Liver (tissue), 9 donors: ENCODE data around the gene TOMT. TPM values are rescaled to one million over a fixed set of nuclear protein-coding genes. Genes with fewer than 3 reads are reported as not detected.

ENCODE experiments used
- DNase-seq: peaks from one replicate; pipeline ENCODE4 v3.0.0-alpha.2; 2017; ENCODE audit warnings: low spot score
- H3K27ac ChIP-seq, 2 donors: one replicate each; pipeline ENCODE4 v1.7.0; 2013; ENCODE audit warnings: inconsistent platforms in 2 of 2, low read length in 2 of 2, control low read depth in 1 of 2, low read depth in 1 of 2, mild to moderate bottlenecking in 1 of 2
- H3K27me3 ChIP-seq, 4 donors: one replicate each; pipeline versions ENCODE4 v1.6.1 to v1.7.0; 2013; ENCODE audit warnings: low read length in 3 of 4, inconsistent platforms in 1 of 4, mild to moderate bottlenecking in 1 of 4, moderate library complexity in 1 of 4; ENCODE audit not compliant: control insufficient read depth in 4 of 4, insufficient read depth in 4 of 4
- H3K36me3 ChIP-seq, 4 donors: one replicate each; pipeline versions ENCODE4 v1.6.1 to v1.7.0; 2013; ENCODE audit warnings: low read length in 3 of 4, mild to moderate bottlenecking in 3 of 4, low read depth in 1 of 4, moderate library complexity in 1 of 4; ENCODE audit not compliant: control insufficient read depth in 4 of 4, insufficient read depth in 3 of 4
- H3K4me1 ChIP-seq, 4 donors: one replicate each; pipeline versions ENCODE4 v1.6.1 to v1.7.0; 2013; ENCODE audit warnings: low read length in 3 of 4, mild to moderate bottlenecking in 3 of 4, moderate library complexity in 1 of 4; ENCODE audit not compliant: control insufficient read depth in 4 of 4, insufficient read depth in 4 of 4
- H3K4me3 ChIP-seq, 3 donors: one replicate each; pipeline versions ENCODE4 v1.6.1 to v1.7.0; 2013; ENCODE audit warnings: low read length in 3 of 3, control low read depth in 1 of 3, low read depth in 1 of 3, mild to moderate bottlenecking in 1 of 3
- H3K9ac ChIP-seq, 2 donors: one replicate each; pipeline ENCODE4 v1.7.0; 2013; ENCODE audit warnings: low read length in 2 of 2, mild to moderate bottlenecking in 2 of 2, moderate library complexity in 2 of 2, control low read depth in 1 of 2, low read depth in 1 of 2
- H3K9me3 ChIP-seq, 4 donors: one replicate each; pipeline versions ENCODE4 v1.6.1 to v1.7.0; 2013; ENCODE audit warnings: low read length in 3 of 4; ENCODE audit not compliant: control insufficient read depth in 4 of 4
- CTCF ChIP-seq: fragments of 150-350 bp; IDR thresholded peaks from 2 replicates; pipeline ENCODE4 v1.5.1; 2017; ENCODE audit warnings: improper control_type of control experiment, low read depth, low read length; ENCODE audit not compliant: missing input control
- FOXA2 ChIP-seq: IDR thresholded peaks from 2 replicates; pipeline ENCODE4 v1.6.1; 2016; ENCODE audit warnings: antibody characterized with exemption
- GABPA ChIP-seq, 2 donors: IDR thresholded peaks in 1 of 2; conservative IDR thresholded peaks in 1 of 2; 2 replicates each; pipeline ENCODE4 v1.6.1; 2016; ENCODE audit warnings: antibody characterized with exemption in 2 of 2, mild to moderate bottlenecking in 1 of 2, moderate library complexity in 1 of 2
- HNF4A ChIP-seq, 2 donors: conservative IDR thresholded peaks; 2 replicates each; pipeline ENCODE4 v1.6.1; 2016; ENCODE audit warnings: antibody characterized with exemption in 2 of 2, mild to moderate bottlenecking in 2 of 2
- HNF4G ChIP-seq: IDR thresholded peaks from 2 replicates; pipeline ENCODE4 v1.6.1; 2016; ENCODE audit warnings: antibody characterized with exemption
- NR2F2 ChIP-seq: IDR thresholded peaks from 2 replicates; pipeline ENCODE4 v1.6.1; 2016; ENCODE audit warnings: antibody characterized with exemption
- RAD21 ChIP-seq, 2 donors: IDR thresholded peaks; 2 replicates each; pipeline ENCODE4 v1.6.1; 2016; ENCODE audit warnings: antibody characterized with exemption in 2 of 2, mild to moderate bottlenecking in 2 of 2
- RXRA ChIP-seq, 2 donors: IDR thresholded peaks; 2 replicates each; pipeline ENCODE4 v1.6.1; 2017 to 2018; ENCODE audit warnings: antibody characterized with exemption in 2 of 2, mild to moderate bottlenecking in 1 of 2
- SP1 ChIP-seq: IDR thresholded peaks from 2 replicates; pipeline ENCODE4 v1.6.1; 2018; ENCODE audit warnings: antibody characterized with exemption, mild to moderate bottlenecking
- YY1 ChIP-seq: IDR thresholded peaks from 2 replicates; pipeline ENCODE4 v1.6.1; 2016; ENCODE audit warnings: antibody characterized with exemption, mild to moderate bottlenecking
- WGBS: extraction: QIAGEN DNeasy Blood & Tissue Kit; methylation state at CpG from one replicate; pipeline ENCODE4 v1.1.7; 2013; 5-methylcytosine and 5-hydroxymethylcytosine counted together
- polyA plus RNA-seq, 2 donors: library from polyadenylated mRNA; stranded (reverse) in 1 of 2; unstranded in 1 of 2; fragments of 200-250 nt in 1 of 2; fragments of >200 nt in 1 of 2; fragmentation: Nextera tagmentation in 1 of 2; extraction: Ambion mirVana in 1 of 2; gene quantifications; one replicate each; pipeline versions ENCODE4 v1.2.1 to v1.2.3, GENCODE V29; 2013 to 2015
- total RNA-seq, 2 donors: library from RNA; depleted of rRNA; stranded (reverse); fragments of >200 nt; gene quantifications; one replicate each; pipeline ENCODE4 v1.2.3, GENCODE V29; 2014
- TF ChIP-seq, protein P1 (sequence below): IDR thresholded peaks from 2 replicates; pipeline ENCODE4 v1.6.1; 2016; ENCODE audit warnings: antibody characterized with exemption
- TF ChIP-seq, protein P2 (sequence below): IDR thresholded peaks from 2 replicates; pipeline ENCODE4 v1.6.1; 2016; ENCODE audit warnings: antibody characterized with exemption
- donor health status: healthy.
- donor health status: healthy.
- donor health status: healthy.
- donor health status: healthy.
- donor health status: healthy.

The TOMT gene
- total and polyA plus RNA-seq, 4 donors, result 0.33 TPM; not detected in 3

GRCh38 chr11:72112143-72112977, 6.6 kb downstream of the TOMT start, which contains the start of gene ANAPC15 (continued):
- TF ChIP-seq, protein P1, sequence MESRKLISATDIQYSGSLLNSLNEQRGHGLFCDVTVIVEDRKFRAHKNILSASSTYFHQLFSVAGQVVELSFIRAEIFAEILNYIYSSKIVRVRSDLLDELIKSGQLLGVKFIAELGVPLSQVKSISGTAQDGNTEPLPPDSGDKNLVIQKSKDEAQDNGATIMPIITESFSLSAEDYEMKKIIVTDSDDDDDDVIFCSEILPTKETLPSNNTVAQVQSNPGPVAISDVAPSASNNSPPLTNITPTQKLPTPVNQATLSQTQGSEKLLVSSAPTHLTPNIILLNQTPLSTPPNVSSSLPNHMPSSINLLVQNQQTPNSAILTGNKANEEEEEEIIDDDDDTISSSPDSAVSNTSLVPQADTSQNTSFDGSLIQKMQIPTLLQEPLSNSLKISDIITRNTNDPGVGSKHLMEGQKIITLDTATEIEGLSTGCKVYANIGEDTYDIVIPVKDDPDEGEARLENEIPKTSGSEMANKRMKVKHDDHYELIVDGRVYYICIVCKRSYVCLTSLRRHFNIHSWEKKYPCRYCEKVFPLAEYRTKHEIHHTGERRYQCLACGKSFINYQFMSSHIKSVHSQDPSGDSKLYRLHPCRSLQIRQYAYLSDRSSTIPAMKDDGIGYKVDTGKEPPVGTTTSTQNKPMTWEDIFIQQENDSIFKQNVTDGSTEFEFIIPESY, result peak; percentile 72

DNA sequence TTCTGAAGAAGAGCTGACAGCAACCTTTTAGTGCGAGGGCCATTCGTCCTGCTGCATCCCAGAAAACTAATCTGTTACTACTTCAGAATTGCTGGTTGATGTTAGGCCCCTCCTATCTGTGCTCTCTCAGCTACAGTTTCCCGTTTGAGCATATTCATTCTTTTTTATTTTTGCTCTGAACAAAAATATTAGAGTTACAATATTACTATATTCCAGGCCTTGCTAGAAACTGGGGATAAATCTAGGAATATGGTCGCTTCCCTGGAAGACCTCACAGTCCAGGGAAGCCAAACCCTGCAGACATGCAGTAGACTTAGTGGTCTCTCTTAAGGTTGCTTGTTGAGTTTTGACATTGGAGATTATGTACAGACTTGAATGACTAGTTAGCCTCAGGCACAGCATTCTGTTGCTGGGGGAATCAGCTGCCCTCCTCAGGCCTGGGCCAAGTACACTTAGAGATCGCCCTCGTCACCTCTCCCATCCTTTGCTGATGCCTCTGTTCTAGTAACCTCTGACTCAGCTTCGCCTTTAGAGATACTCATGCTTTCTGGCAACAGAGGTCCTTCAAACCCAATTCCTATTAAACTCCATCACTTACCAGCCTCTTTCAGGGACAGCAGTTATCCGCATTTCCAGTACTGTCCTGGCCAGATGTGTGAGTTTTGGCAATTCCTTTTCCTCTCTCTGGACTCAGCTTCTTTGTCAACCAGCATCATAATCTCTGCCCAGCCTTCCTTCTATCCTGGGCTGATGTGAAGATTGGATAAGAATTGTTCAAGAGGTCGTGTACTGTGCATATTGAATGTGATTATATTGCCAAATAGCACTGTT, 7.5 kb downstream of the TOMT start:
- no peak for DNase-seq
- Histone ChIP-seq H3K9ac (peak overlapping the region in 1 of 2 donors; percentile 75), H3K4me1 (peaks cover 0 to 12% (median 8%) of the 10 kb centered on the region in 4 donors), H3K27ac (peak overlapping the region; percentile 98), H3K4me3 (peak overlapping the region; percentile 46 to 81 (median 72)), H3K27me3 (no peaks in the 10 kb centered on the region), H3K9me3 (no peaks in the 10 kb centered on the region), H3K36me3 (no peaks in the 10 kb centered on the region)
- TF ChIP-seq RXRA (IDR thresholded peaks at IDR 0.05) (peak in 1 of 2 donors; percentile 1), RAD21 (IDR thresholded peaks at IDR 0.05) (peak in 1 of 2 donors; percentile 41), HNF4G (no peak), SP1 (no peak), CTCF (no peak), YY1 (no peak), NR2F2 (no peak), FOXA2 (no peak)
- TF ChIP-seq, protein P2, sequence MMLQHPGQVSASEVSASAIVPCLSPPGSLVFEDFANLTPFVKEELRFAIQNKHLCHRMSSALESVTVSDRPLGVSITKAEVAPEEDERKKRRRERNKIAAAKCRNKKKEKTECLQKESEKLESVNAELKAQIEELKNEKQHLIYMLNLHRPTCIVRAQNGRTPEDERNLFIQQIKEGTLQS, result no peak
- TF ChIP-seq, protein P1, result no peak
- 66% methylated on average over 9 of the region's 9 CpGs for whole genome bisulfite sequencing

- WGBS, result 94% methylated on average over 1 of the region's 1 CpG
- DNase-seq, result no peak
- TF ChIP-seq GABPA (IDR thresholded peaks at IDR 0.05 in 1 of 2, conservative IDR thresholded peaks at IDR 0.05 in 1 of 2) (no peak), NR2F2 (no peak), HNF4A (conservative IDR thresholded peaks at IDR 0.05) (no peak), CTCF (no peak), RXRA (IDR thresholded peaks at IDR 0.05) (no peak)
- TF ChIP-seq, protein P1, result no peak
- TF ChIP-seq, protein P2, result no peak
These were observed 8.8 kb downstream of the TOMT start for GRCh38 chr11:72114570-72114969.

More at GRCh38 chr11:72114570-72114969, 8.8 kb downstream of the TOMT start:
- Histone ChIP-seq H3K4me1 (peaks cover 0 to 12% (median 8%) of the 10 kb centered on the region in 4 donors), H3K4me3 (no peak overlapping the region), H3K27ac (no peak overlapping the region), H3K9me3 (no peaks in the 10 kb centered on the region), H3K36me3 (no peaks in the 10 kb centered on the region), H3K27me3 (no peaks in the 10 kb centered on the region), H3K9ac (no peak overlapping the region)
